T-cell (primary cell): ENCODE results near the gene AIG1. TPM values are rescaled to one million over a fixed set of nuclear protein-coding genes. Genes with fewer than 3 reads are reported as not detected.

Experiments
- ATAC-seq, 4 experiments: fragments of 200-7000 bp in 3 of 4; fragments of 150-1000 bp in 1 of 4; cut with Tn5 transposase; replicated peaks in 1 of 4; 1 replicate in 3 of 4; 2 replicates in 1 of 4; pipeline ENCODE4 v1.10.0; 2021; ENCODE audit warnings: moderate library complexity in 3 of 4, mild to moderate bottlenecking in 2 of 4, moderate number of reproducible peaks in 1 of 4
- CTCF ChIA-PET, 2 donors: fragments of 300-600 bp; sonication (Branson Sonifier 250); formaldehyde crosslinking; loops; one replicate each; lab custom pipeline; 2022; ENCODE audit warnings: antibody characterized with exemption in 2 of 2; lab: Charles Lee
- POLR2A ChIA-PET, 2 donors: fragments of 300-600 bp; sonication (Branson Sonifier 250); formaldehyde crosslinking; loops; one replicate each; lab custom pipeline; 2022; ENCODE audit warnings: antibody characterized with exemption in 2 of 2; lab: Charles Lee
- DNase-seq, 35 experiments: peaks; one replicate each; pipeline versions ENCODE4 v3.0.0 to v3.0.0-alpha.2; 2013 to 2023
- H3K27ac ChIP-seq: one replicate; pipeline ENCODE4 v1.5.1; 2013; ENCODE audit warnings: low read length
- H3K27me3 ChIP-seq, 2 experiments: replicated peaks in 1 of 2; 1 replicate in 1 of 2; 2 replicates in 1 of 2; pipeline versions ENCODE4 v1.6.1 to v1.7.0; 2013; ENCODE audit warnings: low read length in 1 of 2, mixed read lengths in 1 of 2; ENCODE audit not compliant: control insufficient read depth in 2 of 2, insufficient read depth in 2 of 2; ENCODE audit errors: extremely low read depth in 1 of 2
- H3K36me3 ChIP-seq, 2 donors: 1 replicate in 1 of 2; 2 replicates in 1 of 2; pipeline versions ENCODE4 v1.6.1 to v1.7.0; 2013; ENCODE audit warnings: low read length in 1 of 2; ENCODE audit not compliant: control insufficient read depth in 2 of 2, insufficient read depth in 1 of 2; ENCODE audit errors: extremely low read depth in 1 of 2
- H3K4me1 ChIP-seq, 2 experiments: 1 replicate in 1 of 2; 2 replicates in 1 of 2; pipeline versions ENCODE4 v1.6.1 to v1.7.0; 2013; ENCODE audit warnings: low read length in 2 of 2, mixed read lengths in 1 of 2; ENCODE audit not compliant: insufficient read depth in 2 of 2, control insufficient read depth in 1 of 2; ENCODE audit errors: extremely low read depth in 1 of 2
- H3K4me3 ChIP-seq, 2 donors: 1 replicate in 1 of 2; 2 replicates in 1 of 2; pipeline versions ENCODE4 v1.5.1 to v1.7.0; 2013; ENCODE audit warnings: mild to moderate bottlenecking in 2 of 2, low read length in 1 of 2, moderate library complexity in 1 of 2; ENCODE audit not compliant: control insufficient read depth in 1 of 2; ENCODE audit errors: extremely low read depth in 1 of 2
- H3K9me3 ChIP-seq: 2 replicates; pipeline ENCODE4 v1.7.0; 2013
- H3K27ac Mint-ChIP-seq, 2 donors: one replicate each; pipeline ENCODE4 v1.8.0; 2020 to 2021; ENCODE audit warnings: mild to moderate bottlenecking in 2 of 2, mixed read lengths in 2 of 2
- H3K27me3 Mint-ChIP-seq, 2 donors: one replicate each; pipeline ENCODE4 v1.8.0; 2021 to 2022; ENCODE audit warnings: mixed read lengths in 2 of 2
- H3K36me3 Mint-ChIP-seq: one replicate; pipeline ENCODE4 v1.8.0; 2021; ENCODE audit warnings: mixed read lengths
- H3K4me1 Mint-ChIP-seq, 3 donors: one replicate each; pipeline ENCODE4 v1.8.0; 2020 to 2022; ENCODE audit warnings: mixed read lengths in 3 of 3, mild to moderate bottlenecking in 1 of 3
- H3K4me3 Mint-ChIP-seq, 3 donors: one replicate each; pipeline ENCODE4 v1.8.0; 2020 to 2022; ENCODE audit warnings: mild to moderate bottlenecking in 3 of 3, mixed read lengths in 3 of 3, moderate library complexity in 3 of 3
- H3K9me3 Mint-ChIP-seq, 3 donors: one replicate each; pipeline ENCODE4 v1.8.0; 2020 to 2022; ENCODE audit warnings: mixed read lengths in 3 of 3
- WGBS: methylation state at CpG from one replicate; pipeline ENCODE4 v1.1.5; 2013; ENCODE audit warnings: missing lambda C conversion rate; ENCODE audit not compliant: insufficient coverage; 5-methylcytosine and 5-hydroxymethylcytosine counted together
- total RNA-seq, 35 experiments: library from RNA in 6 of 35; stranded (reverse) in 6 of 35; fragments of 120-200 nt in 1 of 35; gene quantifications; one replicate each; pipeline versions ENCODE4 v1.2.1 to v1.2.4 and lab custom pipeline; 2013 to 2026

Gene AIG1
- total RNA-seq, 5 donors from 2014 or later (not counting 1 experiment from before 2014, with no cell fraction given): 6.0 to 13.4 (median 7.6) TPM

DNA sequence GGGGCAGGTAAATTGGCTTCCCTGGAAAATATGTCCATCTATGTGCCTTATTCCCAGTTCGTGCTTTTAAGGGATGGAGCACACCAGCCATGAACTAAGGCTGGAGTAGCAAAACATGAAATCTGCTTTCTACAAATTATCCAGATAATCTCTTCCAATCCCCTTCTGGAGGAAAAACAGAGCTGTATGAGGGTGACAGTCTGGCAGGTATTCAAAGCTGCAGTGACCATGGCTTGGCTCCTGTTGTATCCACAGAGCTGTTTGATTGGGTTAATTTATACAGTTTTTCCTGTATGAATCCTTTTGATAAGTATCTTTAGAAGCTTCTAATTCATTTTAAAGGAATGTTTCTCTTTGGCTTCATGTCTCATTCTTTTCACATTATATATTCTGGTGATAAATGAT lies 144.4 kb downstream of the AIG1 start:
- Mint-ChIP-seq H3K36me3 (peaks cover 17% of the 10 kb centered on the region), H3K4me1 (no peaks in the 10 kb centered on the region), H3K4me3 (no peak overlapping the region), H3K27me3 (no peaks in the 10 kb centered on the region), H3K27ac (no peak overlapping the region), H3K9me3 (peaks cover 0 to 11% (median 7%) of the 10 kb centered on the region in 3 donors)
- ChIA-PET POLR2A (no interaction called here), CTCF (no interaction called here)
- no CpG with 5 or more reads among the region's 1 CpG for WGBS
- ATAC-seq (no peak), DNase-seq (no peak)
- Histone ChIP-seq H3K36me3 (no peaks in the 10 kb centered on the region), H3K4me1 (no peaks in the 10 kb centered on the region), H3K4me3 (no peak overlapping the region), H3K9me3 (no peaks in the 10 kb centered on the region), H3K27me3 (no peaks in the 10 kb centered on the region), H3K27ac (no peak overlapping the region)

- Histone ChIP-seq H3K27ac (no peak overlapping the region), H3K4me3 (no peak overlapping the region), H3K36me3 (no peaks in the 10 kb centered on the region), H3K9me3 (no peaks in the 10 kb centered on the region), H3K4me1 (no peaks in the 10 kb centered on the region), H3K27me3 (no peaks in the 10 kb centered on the region)
- no CpG with 5 or more reads among the region's 2 CpGs for WGBS
- Mint-ChIP-seq H3K36me3 (peaks cover 13% of the 10 kb centered on the region), H3K27ac (no peak overlapping the region), H3K27me3 (no peaks in the 10 kb centered on the region), H3K9me3 (peaks cover 0 to 11% (median 7%) of the 10 kb centered on the region in 3 donors), H3K4me1 (no peaks in the 10 kb centered on the region), H3K4me3 (no peak overlapping the region)
- DNase-seq (no peak), ATAC-seq (no peak)
- CTCF ChIA-PET: no interaction called here
- POLR2A ChIA-PET: no interaction called here
These were observed 144.9 kb downstream of the AIG1 start for GRCh38 chr6:143205585-143205984.

- Mint-ChIP-seq H3K27ac (no peak overlapping the region), H3K27me3 (no peaks in the 10 kb centered on the region), H3K4me1 (no peaks in the 10 kb centered on the region), H3K9me3 (peaks cover 0 to 11% (median 7%) of the 10 kb centered on the region in 3 donors), H3K36me3 (peaks cover 9% of the 10 kb centered on the region), H3K4me3 (no peak overlapping the region)
- no peak overlapping the region for H3K27ac ChIP-seq
- no peaks in the 10 kb centered on the region for H3K36me3 ChIP-seq
- no CpG with 5 or more reads among the region's 2 CpGs for WGBS
- H3K27me3 ChIP-seq: no peaks in the 10 kb centered on the region
- no peaks in the 10 kb centered on the region for H3K4me1 ChIP-seq
- ATAC-seq (no peak), DNase-seq (no peak)
- ChIA-PET POLR2A (no interaction called here), CTCF (no interaction called here)
- H3K4me3 ChIP-seq: no peak overlapping the region
- no peaks in the 10 kb centered on the region for H3K9me3 ChIP-seq
These were observed 145.3 kb downstream of the AIG1 start for GRCh38 chr6:143205991-143206390.

GRCh38 chr6:143206550-143206949 lies 145.9 kb downstream of the AIG1 start:
- Mint-ChIP-seq H3K4me1 (no peaks in the 10 kb centered on the region), H3K4me3 (no peak overlapping the region), H3K9me3 (peaks cover 0 to 11% (median 7%) of the 10 kb centered on the region in 3 donors), H3K27ac (no peak overlapping the region), H3K27me3 (no peaks in the 10 kb centered on the region), H3K36me3 (peaks cover 9% of the 10 kb centered on the region)
- H3K36me3 ChIP-seq: no peaks in the 10 kb centered on the region
- ChIA-PET CTCF (no interaction called here), POLR2A (no interaction called here)
- DNase-seq (no peak), ATAC-seq (no peak)
- H3K4me3 ChIP-seq: no peak overlapping the region
- no peak overlapping the region for H3K27ac ChIP-seq
- no peaks in the 10 kb centered on the region for H3K27me3 ChIP-seq
- no peaks in the 10 kb centered on the region for H3K9me3 ChIP-seq
- no CpG with 5 or more reads among the region's 1 CpG for WGBS
- no peaks in the 10 kb centered on the region for H3K4me1 ChIP-seq

DNA sequence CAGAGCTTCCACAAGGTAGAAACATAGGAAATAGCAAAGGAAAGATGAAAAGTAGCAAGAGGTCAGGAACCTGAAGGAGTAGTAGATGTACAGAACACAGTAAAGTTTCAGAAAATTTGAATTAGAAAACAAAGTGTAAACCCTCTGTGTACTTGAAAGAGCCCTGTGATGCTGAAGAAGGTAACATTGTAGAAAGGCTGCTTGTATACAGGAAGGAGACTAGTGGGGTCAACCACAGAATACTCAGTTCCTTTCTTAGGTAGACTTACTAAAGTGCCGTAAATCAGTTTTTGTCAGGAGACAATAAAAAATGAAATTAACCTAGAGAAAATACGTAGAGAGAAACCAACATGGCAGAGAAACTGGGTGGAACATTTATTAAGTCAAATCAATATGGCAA lies 149.7 kb downstream of the AIG1 start:
- H3K4me3 ChIP-seq: no peak overlapping the region
- H3K27me3 ChIP-seq: no peaks in the 10 kb centered on the region
- no peak overlapping the region for H3K4me3 Mint-ChIP-seq
- POLR2A ChIA-PET: no interaction called here
- peaks cover 0 to 5% (median 3%) of the 10 kb centered on the region in 3 donors for H3K9me3 Mint-ChIP-seq
- H3K27ac Mint-ChIP-seq: no peak overlapping the region
- WGBS: no CpG with 5 or more reads among the region's 2 CpGs
- H3K9me3 ChIP-seq: no peaks in the 10 kb centered on the region
- CTCF ChIA-PET: no interaction called here
- H3K4me1 Mint-ChIP-seq: no peaks in the 10 kb centered on the region
- no peak overlapping the region for H3K27ac ChIP-seq
- DNase-seq (no peak), ATAC-seq (no peak)
- peaks cover 9% of the 10 kb centered on the region for H3K36me3 Mint-ChIP-seq
- H3K27me3 Mint-ChIP-seq: no peaks in the 10 kb centered on the region
- H3K36me3 ChIP-seq: no peaks in the 10 kb centered on the region
- no peaks in the 10 kb centered on the region for H3K4me1 ChIP-seq

DNA sequence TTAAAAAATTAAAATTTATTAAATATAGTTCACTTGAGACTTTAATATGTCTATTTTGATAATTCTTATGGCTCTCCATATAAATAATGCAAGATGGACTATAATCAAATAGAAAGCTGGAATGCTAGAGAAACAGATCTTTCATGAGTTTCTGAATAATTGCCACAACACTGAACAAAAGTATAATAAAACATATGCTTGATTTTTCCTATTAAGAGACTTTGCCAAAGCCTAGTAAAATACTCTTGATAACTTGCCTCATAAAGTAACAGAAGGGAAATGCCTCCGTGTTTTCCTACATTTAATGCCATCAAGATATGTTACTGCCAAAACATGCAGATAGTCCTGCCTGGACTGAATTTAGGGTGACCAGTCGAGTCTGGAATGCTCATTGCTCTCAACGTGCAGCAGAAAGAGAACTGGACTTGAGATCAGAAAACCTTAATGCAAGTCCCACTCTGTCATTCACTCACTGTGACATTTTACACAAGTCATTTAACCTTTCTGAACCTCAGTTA lies 153.2 kb downstream of the AIG1 start:
- POLR2A ChIA-PET: no interaction called here
- H3K4me3 Mint-ChIP-seq: no peak overlapping the region
- no peaks in the 10 kb centered on the region for H3K27me3 ChIP-seq
- 79% methylated on average over 3 of the region's 3 CpGs for WGBS
- no peaks in the 10 kb centered on the region for H3K36me3 ChIP-seq
- peaks cover 0 to 5% (median 3%) of the 10 kb centered on the region in 3 donors for H3K9me3 Mint-ChIP-seq
- CTCF ChIA-PET: interaction anchor here in 1 of 2 donors (0.5 kb wide), 1 partner anchor 69 kb away, joined by 3 read pairs; no protein-coding TSS in a partner anchor
- H3K27me3 Mint-ChIP-seq: no peaks in the 10 kb centered on the region
- no peak for ATAC-seq
- no peak overlapping the region for H3K27ac ChIP-seq
- H3K4me1 Mint-ChIP-seq: no peaks in the 10 kb centered on the region
- no peak for DNase-seq
- H3K36me3 Mint-ChIP-seq: peaks cover 11% of the 10 kb centered on the region
- no peaks in the 10 kb centered on the region for H3K9me3 ChIP-seq
- H3K4me3 ChIP-seq: no peak overlapping the region
- H3K4me1 ChIP-seq: no peaks in the 10 kb centered on the region
- H3K27ac Mint-ChIP-seq: no peak overlapping the region

- ChIA-PET POLR2A (no interaction called here), CTCF (interaction anchor here (0.6 to 0.7 kb wide), 2 partner anchors 12 to 110 kb away, joined by 3 to 5 read pairs; no protein-coding TSS in a partner anchor)
- WGBS: 80% methylated on average over 1 of the region's 2 CpGs
- H3K4me3 Mint-ChIP-seq: no peak overlapping the region
- no peak overlapping the region for H3K4me3 ChIP-seq
- H3K36me3 Mint-ChIP-seq: peaks cover 9% of the 10 kb centered on the region
- H3K27ac Mint-ChIP-seq: no peak overlapping the region
- DNase-seq: no peak
- no peaks in the 10 kb centered on the region for H3K9me3 ChIP-seq
- no peaks in the 10 kb centered on the region for H3K9me3 Mint-ChIP-seq
- H3K4me1 Mint-ChIP-seq: no peaks in the 10 kb centered on the region
- no peaks in the 10 kb centered on the region for H3K27me3 Mint-ChIP-seq
- H3K36me3 ChIP-seq: no peaks in the 10 kb centered on the region
- no peaks in the 10 kb centered on the region for H3K27me3 ChIP-seq
- H3K27ac ChIP-seq: no peak overlapping the region
- no peak for ATAC-seq
- no peaks in the 10 kb centered on the region for H3K4me1 ChIP-seq
These were observed 154.7 kb downstream of the AIG1 start for GRCh38 chr6:143215363-143215762.
